Measurements from ENCODE around the gene GPAT2. TPM values are rescaled to one million over a fixed set of nuclear protein-coding genes. Genes with fewer than 3 reads are reported as not detected.
A peak's percentile ranks its signal among the peaks of the same experiment; 100 is the strongest.
"Not testable (repeated sequence)": the region's sequence is repeated elsewhere in the genome, so short reads cannot be mapped to it uniquely, and the experiment has no call there.

Gene GPAT2
- total RNA-seq, 1 experiment from 2014 or later: not detected

DNA sequence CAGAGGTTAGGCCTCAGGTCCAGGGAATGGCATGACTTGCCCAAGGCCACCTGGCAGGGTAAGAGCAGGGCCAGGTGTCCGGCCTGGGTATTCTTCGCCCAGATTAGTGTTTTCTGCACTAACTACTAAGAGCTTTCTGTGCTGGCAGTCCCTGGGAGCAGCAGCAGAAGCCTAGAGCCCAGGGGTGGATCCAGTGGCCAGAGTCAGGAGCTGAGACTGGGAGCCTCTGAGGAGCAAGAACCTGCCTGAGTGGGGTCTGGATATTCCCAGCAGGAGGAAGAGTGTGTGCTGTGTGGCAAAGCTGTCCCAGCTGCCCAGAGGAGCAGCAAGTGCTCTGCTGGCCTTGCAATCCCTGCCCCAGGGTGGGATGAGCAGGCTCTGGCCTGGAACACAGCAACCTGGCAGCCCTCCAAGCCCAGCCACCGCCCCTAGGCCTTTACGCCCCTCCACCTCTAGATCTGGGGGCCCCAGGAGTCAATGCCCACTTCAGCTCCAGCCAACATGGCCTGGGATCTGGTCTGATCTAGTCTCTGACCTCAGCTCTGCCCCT is 30.7 kb upstream of the GPAT2 start:
- DNase-seq (ENCODE audit: low spot score): no peak

GRCh38 chr2:96064760-96065159 is 30.0 kb upstream of the GPAT2 start:
- DNase-seq (ENCODE audit: low spot score): not testable (repeated sequence)

GRCh38 chr2:96064047-96064675 is 29.4 kb upstream of the GPAT2 start:
- DNase-seq (ENCODE audit: low spot score): not testable (repeated sequence)

DNA sequence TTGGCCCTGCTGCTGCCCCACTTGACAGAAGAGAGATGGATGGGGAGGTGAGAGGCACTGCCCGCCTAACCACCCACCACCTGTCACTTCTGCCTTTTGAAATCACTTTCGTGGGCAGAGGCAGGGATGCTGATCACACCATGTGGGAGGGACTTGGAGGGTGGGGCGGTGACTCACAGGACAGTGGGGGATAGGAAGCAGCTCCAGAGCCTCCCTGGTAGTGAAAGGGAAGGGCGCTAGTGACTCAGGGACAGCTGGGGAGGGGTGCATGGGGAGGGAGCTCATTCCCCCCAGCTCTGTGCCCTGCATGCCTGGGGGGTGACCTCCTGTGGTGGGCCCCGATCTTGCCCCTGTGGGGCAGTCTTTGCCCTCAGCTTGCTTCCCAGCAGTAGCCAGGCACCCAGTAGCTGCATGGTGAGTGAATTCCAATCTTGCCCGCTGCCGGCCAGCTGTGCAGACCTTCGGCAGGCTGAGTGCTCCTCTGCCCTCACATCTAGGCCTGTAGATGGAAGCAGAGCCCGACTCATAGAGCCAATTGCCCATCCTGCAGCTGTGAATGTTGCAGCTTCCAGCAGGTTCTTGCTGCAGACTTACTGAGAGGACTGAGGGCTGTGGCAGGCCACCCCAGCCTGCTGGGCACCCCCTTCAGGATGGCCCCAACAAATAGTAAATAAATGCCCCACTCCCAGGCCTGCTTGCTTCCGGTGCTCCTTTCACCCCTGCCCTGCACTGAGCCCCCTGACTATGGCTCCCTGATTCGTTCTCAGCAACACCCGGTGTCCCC is 28.6 kb upstream of the GPAT2 start:
- DNase-seq (ENCODE audit: low spot score): peak; percentile 63

GRCh38 chr2:96062483-96062882 is 27.8 kb upstream of the GPAT2 start:
- not testable (repeated sequence) for DNase-seq (ENCODE audit: low spot score)

- not testable (repeated sequence) for DNase-seq (ENCODE audit: low spot score)
Measured at GRCh38 chr2:96061901-96062300, 27.2 kb upstream of the GPAT2 start.

- DNase-seq (ENCODE audit: low spot score): not testable (repeated sequence)
Measured at GRCh38 chr2:96061197-96061817, 26.6 kb upstream of the GPAT2 start.

DNA sequence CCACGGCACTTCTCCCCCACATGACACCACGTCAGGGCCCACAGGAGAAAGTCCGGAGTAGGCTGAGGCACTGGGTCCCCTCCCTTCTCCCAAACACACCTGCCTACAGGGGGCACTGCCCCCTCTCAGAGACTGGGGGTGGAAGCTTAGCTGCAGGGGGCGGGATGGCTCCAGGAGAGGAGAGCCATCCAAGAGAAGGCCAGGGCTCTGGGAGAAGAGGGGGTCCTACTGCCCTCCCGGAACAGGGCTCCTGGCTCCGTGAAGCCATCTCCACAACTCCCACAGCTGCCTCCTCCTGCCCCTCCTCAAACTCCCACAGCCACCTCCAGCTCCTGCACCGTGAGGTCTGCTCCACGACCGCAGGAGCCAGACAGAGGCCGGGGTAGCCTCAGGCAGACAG is 25.6 kb upstream of the GPAT2 start:
- DNase-seq (ENCODE audit: low spot score): not testable (repeated sequence)

DNA sequence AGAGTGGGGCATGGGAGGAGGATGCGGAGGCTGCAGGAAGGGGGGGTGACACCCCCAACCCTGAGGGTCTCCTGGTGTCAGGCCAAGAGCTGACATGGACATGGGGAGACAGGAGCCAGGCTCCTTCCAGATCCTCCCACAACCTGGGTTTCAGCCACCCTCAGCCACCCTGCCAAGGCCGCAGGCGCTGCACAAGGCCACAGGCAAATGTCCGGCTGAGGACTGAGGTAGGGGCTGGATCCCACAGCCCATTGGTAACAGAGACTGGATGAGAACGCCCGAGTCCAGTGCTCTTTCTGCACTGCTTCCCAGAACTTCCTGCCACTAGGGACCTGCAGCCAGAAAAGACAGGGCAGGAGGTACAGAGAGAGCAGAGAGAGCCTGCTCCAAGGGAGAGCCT is 24.7 kb upstream of the GPAT2 start:
- not testable (repeated sequence) for DNase-seq (ENCODE audit: low spot score)

GRCh38 chr2:96055830-96056229 is 21.1 kb upstream of the GPAT2 start:
- not testable (repeated sequence) for DNase-seq (ENCODE audit: low spot score)

DNA sequence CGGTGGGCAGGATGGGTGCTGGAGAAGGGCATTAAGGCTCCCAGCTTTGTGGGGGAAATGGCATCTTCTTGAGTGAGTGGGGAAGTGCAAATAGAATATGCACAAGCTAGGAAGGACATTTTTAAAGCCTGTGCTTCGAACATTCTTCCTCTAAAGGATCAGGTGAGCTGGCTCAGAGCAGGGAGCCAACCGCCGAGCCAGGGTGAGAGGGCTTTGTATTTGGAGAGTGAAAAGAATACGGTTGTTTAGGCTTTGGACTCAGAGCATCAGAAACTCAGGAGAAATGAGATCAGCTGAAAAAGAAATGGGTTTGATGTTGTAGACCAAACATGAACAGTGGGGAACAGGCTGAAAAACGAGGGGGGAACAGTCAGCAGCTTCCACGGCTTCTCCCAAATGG is 19.8 kb upstream of the GPAT2 start:
- not testable (repeated sequence) for DNase-seq (ENCODE audit: low spot score)

- DNase-seq (ENCODE audit: low spot score): not testable (repeated sequence)
Measured at GRCh38 chr2:96053385-96053784, 18.7 kb upstream of the GPAT2 start.

GRCh38 chr2:96052632-96053031 is 17.9 kb upstream of the GPAT2 start:
- not testable (repeated sequence) for DNase-seq (ENCODE audit: low spot score)

DNA sequence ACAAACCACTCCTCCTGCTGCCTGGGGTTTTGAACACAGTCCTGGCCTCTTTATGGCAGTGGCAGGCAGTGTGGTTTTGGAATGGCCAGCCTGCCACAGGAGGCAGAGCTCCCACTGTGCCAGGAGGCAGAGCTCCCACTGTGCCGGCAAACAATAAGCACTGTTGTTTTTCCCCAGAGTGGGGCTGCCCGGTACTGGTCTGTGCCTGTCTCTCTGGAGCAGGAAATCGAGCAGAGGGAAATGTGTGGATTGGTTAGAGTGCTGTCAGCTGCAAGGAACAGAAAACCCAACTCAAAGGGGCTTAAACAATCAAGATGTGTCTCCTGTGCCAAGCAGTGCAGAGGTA is 15.2 kb upstream of the GPAT2 start:
- DNase-seq (ENCODE audit: low spot score): not testable (repeated sequence)

DNA sequence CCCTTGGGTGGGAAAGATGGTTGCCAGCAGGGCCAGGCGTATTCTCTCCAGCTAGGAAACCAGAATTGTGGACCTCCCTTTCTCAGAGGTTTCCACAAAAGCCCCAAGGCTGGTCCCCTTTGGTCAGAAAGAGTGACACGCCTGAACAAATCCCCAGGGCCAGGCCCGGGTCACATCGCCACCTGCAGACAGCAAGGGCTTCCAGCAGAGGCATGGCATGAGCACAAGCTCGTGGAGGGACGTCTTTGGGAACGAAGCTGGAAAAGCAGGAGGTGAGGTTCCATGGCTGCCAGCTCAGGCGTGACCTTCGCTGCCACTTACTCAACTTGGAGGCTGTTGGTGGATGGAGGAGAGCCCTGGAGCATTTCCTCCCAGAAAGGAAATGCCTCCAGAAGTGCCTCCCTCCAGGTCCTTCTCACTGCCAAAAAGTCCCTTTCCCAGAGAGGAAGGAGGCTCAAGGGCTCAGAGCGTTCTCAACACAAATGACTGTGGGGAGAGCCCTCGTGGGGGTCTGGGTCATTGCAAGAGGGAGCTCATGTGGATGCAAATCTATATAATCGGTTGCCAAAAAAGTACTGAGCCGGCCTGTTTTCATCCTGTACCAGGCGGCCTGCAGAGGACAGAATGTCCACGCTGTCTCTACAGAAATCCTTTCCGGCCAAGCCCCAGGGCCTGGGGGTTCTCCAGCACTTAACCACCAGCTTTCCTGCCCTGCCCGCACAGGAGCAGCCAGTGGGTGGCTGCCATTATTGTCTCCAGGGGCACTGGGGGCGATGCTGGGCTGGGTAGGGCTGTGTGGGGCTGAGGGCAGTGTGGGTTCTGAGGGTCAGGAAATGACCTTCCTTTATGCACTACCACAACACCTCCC is 14.6 kb upstream of the GPAT2 start:
- DNase-seq (ENCODE audit: low spot score): not testable (repeated sequence)

GRCh38 chr2:96035554-96035953 is 838 bp upstream of the GPAT2 start:
- not testable (repeated sequence) for DNase-seq (ENCODE audit: low spot score)

- DNase-seq (ENCODE audit: low spot score): not testable (repeated sequence)
Measured at GRCh38 chr2:96033997-96034396, 719 bp downstream of the GPAT2 start.

DNA sequence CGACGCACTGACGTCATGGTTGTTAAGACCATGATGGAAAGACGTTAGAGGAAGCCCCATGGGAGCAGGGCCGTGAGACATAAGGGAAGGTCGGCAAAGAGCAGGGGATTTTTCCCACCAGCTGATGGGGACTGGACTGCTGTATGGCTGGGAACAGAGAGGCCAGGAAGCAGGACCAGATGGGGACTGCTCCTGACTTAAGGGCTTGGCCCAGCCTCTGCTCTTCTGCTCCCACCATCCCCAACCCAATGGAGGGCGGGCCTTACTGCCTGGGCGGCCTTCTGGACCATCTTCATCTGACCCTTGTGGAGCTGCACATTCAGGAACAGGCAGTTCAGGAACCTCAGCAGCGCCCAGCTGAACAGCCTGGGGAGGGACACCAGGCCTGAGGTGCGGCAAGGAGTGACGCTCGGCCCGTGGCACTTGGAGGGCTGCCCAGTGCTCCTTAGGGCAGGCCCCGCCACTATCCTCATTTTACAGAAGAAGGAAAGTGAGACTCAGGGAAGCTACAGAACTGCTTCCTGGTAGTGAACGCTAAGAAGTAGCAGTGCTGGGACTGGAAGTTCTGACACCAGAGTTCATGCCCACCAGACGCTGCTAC is 6.9 kb downstream of the GPAT2 start:
- not testable (repeated sequence) for DNase-seq (ENCODE audit: low spot score)

DNA sequence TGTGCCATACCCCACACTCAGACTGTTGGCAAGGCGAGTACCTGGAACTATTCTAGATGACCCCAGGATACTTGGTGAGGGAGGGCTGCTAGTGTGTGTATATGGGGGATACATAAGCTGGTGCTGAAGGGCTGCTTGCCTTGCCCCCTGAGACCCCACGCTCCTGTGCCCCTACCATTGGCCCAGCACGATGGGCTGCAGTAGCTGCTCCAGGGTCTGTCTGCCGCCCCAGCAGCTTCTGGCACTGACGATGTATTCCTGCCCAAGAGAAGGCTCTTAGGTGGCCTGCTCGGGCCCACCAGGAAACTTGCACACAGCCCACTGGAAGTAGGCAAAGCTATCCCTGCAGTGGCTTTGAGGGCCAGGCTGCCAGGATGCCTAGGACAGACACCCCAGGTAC is 9.0 kb downstream of the GPAT2 start:
- not testable (repeated sequence) for DNase-seq (ENCODE audit: low spot score)

DNA sequence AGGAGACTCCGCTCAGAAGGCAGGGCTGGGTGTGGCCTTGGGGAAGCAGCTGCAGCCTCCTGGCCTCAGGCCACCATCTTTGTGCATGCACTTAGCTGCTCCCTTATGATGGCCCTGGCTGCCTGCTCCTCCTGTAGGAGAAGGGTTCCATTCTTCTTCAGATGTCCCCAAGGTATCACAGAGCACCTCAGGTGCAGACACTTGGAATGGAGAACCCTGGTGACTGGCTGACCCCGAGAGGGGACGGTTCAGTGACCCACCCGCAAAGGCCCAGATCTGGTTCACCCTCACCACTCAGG is 9.6 kb downstream of the GPAT2 start:
- no peak for DNase-seq (ENCODE audit: low spot score)

Measured in H4 (cell line).